A673 (cell line): ENCODE measurements around the gene CCIN. TPM values are rescaled to one million over a fixed set of nuclear protein-coding genes. Genes with fewer than 3 reads are reported as not detected.

Source experiments
- BruUV-seq: library from RNA; stranded (reverse); fragments of 400-500 nt; replicated peaks from 2 replicates; lab custom pipeline; 2021; lab: Mats Ljungman, UMichigan
- CTCF ChIA-PET: fragments of 300-600 bp; sonication (Branson Sonifier 250); formaldehyde crosslinking; loops from one replicate; lab custom pipeline; 2022; ENCODE audit warnings: antibody characterized with exemption; lab: Charles Lee
- POLR2A ChIA-PET: fragments of 300-600 bp; sonication (Branson Sonifier 250); formaldehyde crosslinking; loops from one replicate; lab custom pipeline; 2022; ENCODE audit warnings: antibody characterized with exemption; ENCODE audit not compliant: low non-redundant PET; lab: Charles Lee
- DNase-seq: peaks from one replicate; pipeline ENCODE4 v3.0.0-alpha.2; 2015; ENCODE audit warnings: low spot score
- H3K27ac ChIP-seq: fragments of 200-600 bp; sonication (generic); 2 replicates; pipeline ENCODE4 v1.5.1; 2016; ENCODE audit warnings: mixed run types, low read depth, mild to moderate bottlenecking, mixed read lengths, antibody characterized with exemption, low read length; ENCODE audit not compliant: poor library complexity, severe bottlenecking
- H3K27me3 ChIP-seq: fragments of 200-600 bp; sonication (generic); replicated peaks from 2 replicates; pipeline ENCODE4 v1.6.1; 2017; ENCODE audit warnings: mixed run types, low read depth, mild to moderate bottlenecking, mixed read lengths, antibody characterized with exemption, low read length; ENCODE audit not compliant: insufficient read depth, poor library complexity
- H3K36me3 ChIP-seq: fragments of 200-600 bp; sonication (generic); 2 replicates; pipeline ENCODE4 v1.6.1; 2016; ENCODE audit warnings: mixed run types, mild to moderate bottlenecking, mixed read lengths, antibody characterized with exemption, low read length; ENCODE audit not compliant: insufficient read depth, poor library complexity, severe bottlenecking
- H3K4me1 ChIP-seq: fragments of 200-600 bp; sonication (generic); 2 replicates; pipeline ENCODE4 v1.6.1; 2017; ENCODE audit warnings: mixed run types, mild to moderate bottlenecking, mixed read lengths, antibody characterized with exemption, low read length; ENCODE audit not compliant: insufficient read depth, poor library complexity, severe bottlenecking
- H3K4me3 ChIP-seq: fragments of 200-600 bp; sonication (generic); 2 replicates; pipeline ENCODE4 v1.5.1; 2016; ENCODE audit warnings: low read depth, mixed run types, mild to moderate bottlenecking, mixed read lengths, low read length; ENCODE audit not compliant: poor library complexity, severe bottlenecking
- H3K9me3 ChIP-seq: fragments of 200-600 bp; sonication (generic); 2 replicates; pipeline ENCODE4 v1.6.1; 2016; ENCODE audit warnings: mixed run types, low read depth, mild to moderate bottlenecking, mixed read lengths, antibody characterized with exemption, low read length; ENCODE audit not compliant: poor library complexity, severe bottlenecking
- EZH2 ChIP-seq: fragments of 200-600 bp; sonication (generic); IDR thresholded peaks from 2 replicates; pipeline ENCODE4 v1.6.1; 2017; ENCODE audit warnings: borderline replicate concordance, low read depth, mild to moderate bottlenecking, mixed read lengths, antibody characterized with exemption, low read length; ENCODE audit not compliant: poor library complexity, severe bottlenecking
- intact Hi-C: fragments of 100-400 bp; cut with micrococcal nuclease; formaldehyde crosslinking; loops from one replicate; pipeline ENCODE4 v1.10.0; 2022; ENCODE audit not compliant: unreplicated experiment
- total RNA-seq: library from RNA; stranded (reverse); gene quantifications from 2 replicates; pipeline ENCODE4 v1.2.3, GENCODE V29; 2021
- TF ChIP-seq, protein P1 (sequence below): fragments of 300-800, 200-600 bp; sonication (generic); conservative IDR thresholded peaks from 2 replicates; pipeline ENCODE4 v1.5.1; 2017; ENCODE audit warnings: low read depth, mild to moderate bottlenecking, antibody characterized with exemption, low read length, moderate library complexity, mixed read lengths

The CCIN gene
- total RNA-seq, 1 experiment from 2014 or later, result not detected

DNA sequence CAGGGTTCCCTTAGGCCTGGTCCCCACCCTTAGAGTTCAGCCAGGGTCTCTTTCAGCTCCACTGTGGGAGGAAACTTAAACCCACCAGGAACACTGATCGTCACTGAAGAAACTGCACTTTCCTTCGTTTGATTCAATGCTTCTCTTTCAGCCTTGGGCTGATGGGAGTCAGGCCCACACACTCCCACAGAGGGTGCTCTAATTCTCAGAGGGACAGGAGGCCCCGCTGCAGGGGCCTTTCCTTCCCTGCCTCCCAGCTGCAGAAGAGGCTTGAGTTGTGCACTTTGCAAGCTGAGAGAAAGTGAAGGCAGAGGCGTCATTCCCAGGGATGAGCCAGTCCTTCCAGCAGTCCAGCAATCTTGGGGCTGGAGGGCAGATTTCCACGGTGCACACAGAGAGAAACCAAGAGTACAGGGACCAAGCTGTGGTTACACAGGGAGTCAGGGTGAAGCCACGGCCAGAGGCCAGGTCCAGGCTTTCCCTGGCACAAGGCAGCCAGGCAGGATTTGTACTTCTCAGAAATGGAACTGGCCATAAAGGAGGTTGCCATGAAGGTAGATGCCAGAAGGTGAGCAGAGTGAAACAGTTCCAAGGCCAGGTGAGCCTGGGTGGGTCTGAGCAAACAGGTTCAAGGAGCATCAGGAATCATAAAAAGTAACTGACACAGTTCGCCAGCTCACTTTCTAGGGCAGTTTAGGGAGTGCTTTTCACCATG is 43.0 kb upstream of the CCIN start:
- intact Hi-C loops, result no loop called here
- H3K9me3 ChIP-seq, result no peaks in the 10 kb centered on the region
- H3K4me3 ChIP-seq, result no peak overlapping the region
- no peaks in the 10 kb centered on the region for H3K36me3 ChIP-seq
- ChIA-PET CTCF (no interaction called here), POLR2A (no interaction called here)
- BruUV-seq, result no TSS peak
- no peak overlapping the region for H3K27ac ChIP-seq
- no peaks in the 10 kb centered on the region for H3K4me1 ChIP-seq
- TF ChIP-seq, protein P1, sequence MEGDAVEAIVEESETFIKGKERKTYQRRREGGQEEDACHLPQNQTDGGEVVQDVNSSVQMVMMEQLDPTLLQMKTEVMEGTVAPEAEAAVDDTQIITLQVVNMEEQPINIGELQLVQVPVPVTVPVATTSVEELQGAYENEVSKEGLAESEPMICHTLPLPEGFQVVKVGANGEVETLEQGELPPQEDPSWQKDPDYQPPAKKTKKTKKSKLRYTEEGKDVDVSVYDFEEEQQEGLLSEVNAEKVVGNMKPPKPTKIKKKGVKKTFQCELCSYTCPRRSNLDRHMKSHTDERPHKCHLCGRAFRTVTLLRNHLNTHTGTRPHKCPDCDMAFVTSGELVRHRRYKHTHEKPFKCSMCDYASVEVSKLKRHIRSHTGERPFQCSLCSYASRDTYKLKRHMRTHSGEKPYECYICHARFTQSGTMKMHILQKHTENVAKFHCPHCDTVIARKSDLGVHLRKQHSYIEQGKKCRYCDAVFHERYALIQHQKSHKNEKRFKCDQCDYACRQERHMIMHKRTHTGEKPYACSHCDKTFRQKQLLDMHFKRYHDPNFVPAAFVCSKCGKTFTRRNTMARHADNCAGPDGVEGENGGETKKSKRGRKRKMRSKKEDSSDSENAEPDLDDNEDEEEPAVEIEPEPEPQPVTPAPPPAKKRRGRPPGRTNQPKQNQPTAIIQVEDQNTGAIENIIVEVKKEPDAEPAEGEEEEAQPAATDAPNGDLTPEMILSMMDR, result no peak
- no peak for TF ChIP-seq EZH2
- no peaks in the 10 kb centered on the region for H3K27me3 ChIP-seq
- DNase-seq, result no peak

- H3K9me3 ChIP-seq, result no peaks in the 10 kb centered on the region
- ChIA-PET CTCF (interaction anchor here (0.7 kb wide), 1 partner anchor 25 kb away, joined by 5 read pairs; no protein-coding TSS in a partner anchor), POLR2A (no interaction called here)
- H3K27me3 ChIP-seq, result no peaks in the 10 kb centered on the region
- no peaks in the 10 kb centered on the region for H3K36me3 ChIP-seq
- TF ChIP-seq EZH2, result no peak
- TF ChIP-seq, protein P1, result no peak
- BruUV-seq, result no TSS peak
- intact Hi-C loops, result no loop called here
- no peak overlapping the region for H3K27ac ChIP-seq
- no peak overlapping the region for H3K4me3 ChIP-seq
- no peak for DNase-seq
- no peaks in the 10 kb centered on the region for H3K4me1 ChIP-seq
These were observed 41.4 kb upstream of the CCIN start for GRCh38 chr9:36127652-36128244.

DNA sequence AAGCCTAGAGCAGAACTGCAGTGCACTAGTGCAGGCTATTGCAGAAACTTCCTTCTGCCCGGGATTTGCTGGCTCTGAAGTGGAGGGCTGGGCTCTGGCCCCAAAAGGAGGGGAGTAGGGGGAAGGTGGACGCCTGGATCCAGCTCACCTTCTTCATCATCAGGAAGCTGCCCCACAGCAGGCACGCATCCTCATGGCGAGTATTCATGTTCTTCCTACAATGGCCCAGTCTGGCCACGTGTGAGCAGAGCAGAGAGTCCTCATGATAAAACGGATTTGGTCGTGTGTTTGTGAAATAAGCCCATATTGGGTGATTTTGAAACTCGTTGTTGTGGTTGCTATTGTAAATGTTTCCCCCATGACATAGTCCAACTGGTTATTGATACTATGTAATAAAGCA is 40.8 kb upstream of the CCIN start:
- ChIA-PET POLR2A (no interaction called here), CTCF (no interaction called here)
- Histone ChIP-seq H3K36me3 (no peaks in the 10 kb centered on the region), H3K9me3 (no peaks in the 10 kb centered on the region), H3K27me3 (no peaks in the 10 kb centered on the region), H3K4me3 (no peak overlapping the region), H3K27ac (no peak overlapping the region), H3K4me1 (no peaks in the 10 kb centered on the region)
- DNase-seq, result no peak
- TF ChIP-seq, protein P1, result no peak
- TF ChIP-seq EZH2, result no peak
- BruUV-seq, result no TSS peak
- intact Hi-C loops, result no loop called here
